CD4-positive, CD25-positive, alpha-beta regulatory T cell (primary cell): ENCODE data around the gene EBF3. TPM values are rescaled to one million over a fixed set of nuclear protein-coding genes. Genes with fewer than 3 reads are reported as not detected.
A peak's percentile ranks its signal among the peaks of the same experiment; 100 is the strongest.

ENCODE experiments used
- ATAC-seq, 2 donors: fragments of 150-1000 bp; cut with Tn5 transposase; one replicate each; pipeline ENCODE4 v1.10.0; 2021; ENCODE audit warnings: low read depth in 2 of 2, moderate number of reproducible peaks in 2 of 2, moderate library complexity in 1 of 2
- DNase-seq, 3 donors: peaks; one replicate each; pipeline versions ENCODE4 v3.0.0 to v3.0.0-alpha.2; 2012 to 2022; ENCODE audit warnings: mixed read lengths in 1 of 3
- H3K27ac ChIP-seq: one replicate; pipeline ENCODE4 v1.7.0; 2013; ENCODE audit warnings: mild to moderate bottlenecking, low read length; ENCODE audit not compliant: insufficient read depth, poor library complexity, severe bottlenecking
- H3K27me3 ChIP-seq: one replicate; pipeline ENCODE4 v1.7.0; 2013; ENCODE audit warnings: low read length; ENCODE audit not compliant: control insufficient read depth, insufficient read depth
- H3K36me3 ChIP-seq: one replicate; pipeline ENCODE4 v1.7.0; 2013; ENCODE audit warnings: mild to moderate bottlenecking, low read length, moderate library complexity; ENCODE audit not compliant: control insufficient read depth, insufficient read depth
- H3K4me1 ChIP-seq: 2 replicates; pipeline ENCODE4 v1.7.0; 2013; ENCODE audit warnings: mild to moderate bottlenecking, low read length; ENCODE audit not compliant: insufficient read depth, control insufficient read depth, poor library complexity, severe bottlenecking
- H3K4me3 ChIP-seq: one replicate; pipeline ENCODE4 v1.7.0; 2013; ENCODE audit warnings: low read depth, mild to moderate bottlenecking, low read length, moderate library complexity
- H3K9me3 ChIP-seq, 2 experiments: 1 replicate in 1 of 2; 2 replicates in 1 of 2; pipeline ENCODE4 v1.7.0; 2013; ENCODE audit warnings: low read length in 2 of 2, mild to moderate bottlenecking in 1 of 2, moderate library complexity in 1 of 2; ENCODE audit not compliant: control insufficient read depth in 2 of 2
- H3K27ac Mint-ChIP-seq, 3 donors: one replicate each; pipeline ENCODE4 v1.8.0; 2020 to 2022; ENCODE audit warnings: mild to moderate bottlenecking in 3 of 3, mixed read lengths in 3 of 3, moderate library complexity in 2 of 3
- H3K27me3 Mint-ChIP-seq: one replicate; pipeline ENCODE4 v1.8.0; 2022; ENCODE audit warnings: mild to moderate bottlenecking, mixed read lengths
- H3K36me3 Mint-ChIP-seq: one replicate; pipeline ENCODE4 v1.8.0; 2020; ENCODE audit warnings: mixed read lengths
- H3K4me1 Mint-ChIP-seq, 4 donors: one replicate each; pipeline ENCODE4 v1.8.0; 2020 to 2022; ENCODE audit warnings: mixed read lengths in 4 of 4, mild to moderate bottlenecking in 1 of 4
- H3K4me3 Mint-ChIP-seq, 4 donors: one replicate each; pipeline ENCODE4 v1.8.0; 2020 to 2022; ENCODE audit warnings: mild to moderate bottlenecking in 4 of 4, mixed read lengths in 4 of 4, moderate library complexity in 3 of 4
- H3K9me3 Mint-ChIP-seq, 7 donors: one replicate each; pipeline ENCODE4 v1.8.0; 2020 to 2022; ENCODE audit warnings: mixed read lengths in 7 of 7, mild to moderate bottlenecking in 3 of 7, moderate library complexity in 2 of 7
- polyA plus RNA-seq, 4 donors: library from polyadenylated mRNA; unstranded; fragments of 300-500 nt; fragmentation: Illumina TruSeq; gene quantifications; one replicate each; pipeline ENCODE4 v1.2.3, GENCODE V29; 2021
- total RNA-seq: library from RNA; stranded (reverse); gene quantifications from one replicate; pipeline ENCODE4 v1.2.3, GENCODE V29; 2022

The EBF3 gene
- total and polyA plus RNA-seq, 5 donors from 2014 or later = not detected

DNA sequence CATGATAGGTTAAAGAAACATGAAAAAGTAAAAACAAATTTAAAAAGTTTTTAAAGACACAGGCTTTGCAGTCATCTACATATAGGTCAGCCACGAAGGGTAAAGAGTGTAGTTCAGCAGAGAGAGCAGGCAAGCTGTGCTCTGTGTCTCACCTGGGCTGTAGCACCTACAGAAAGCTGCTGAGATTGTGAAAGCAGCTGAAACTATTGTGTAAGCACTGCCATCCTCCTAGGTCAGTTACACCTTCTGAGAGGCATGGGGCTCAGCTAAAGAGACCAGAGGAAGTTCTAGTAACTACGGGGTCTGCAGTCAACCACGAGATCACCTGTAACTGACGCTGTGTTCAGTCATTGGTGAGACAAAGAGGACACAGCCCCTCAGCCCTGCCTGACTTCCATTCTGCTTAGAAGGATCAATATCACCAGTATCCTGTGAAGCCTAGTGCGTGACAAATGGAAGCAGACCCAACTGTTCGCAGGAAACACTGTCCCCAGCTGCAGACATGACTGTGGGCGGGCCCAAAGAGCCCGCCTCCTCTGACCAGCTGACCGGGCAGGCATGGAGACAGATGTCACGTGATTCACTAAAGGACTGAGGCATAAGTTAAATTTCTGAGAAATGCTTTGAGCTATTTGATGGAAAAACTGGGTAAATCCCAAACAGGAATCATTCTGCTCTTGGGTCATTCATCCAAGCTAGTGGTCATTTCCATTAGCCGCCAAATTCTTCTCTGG lies 87.9 kb downstream of the EBF3 start:
- Mint-ChIP-seq H3K9me3 (peaks cover 0 to 1% (median 0%) of the 10 kb centered on the region in 7 donors), H3K27ac (no peak overlapping the region), H3K27me3 (peaks cover 10% of the 10 kb centered on the region), H3K36me3 (no peaks in the 10 kb centered on the region), H3K4me1 (peaks cover 0 to 3% (median under 1%) of the 10 kb centered on the region in 4 donors), H3K4me3 (no peak overlapping the region)
- no peak for ATAC-seq
- Histone ChIP-seq H3K27ac (no peak overlapping the region), H3K36me3 (no peaks in the 10 kb centered on the region), H3K4me1 (no peaks in the 10 kb centered on the region), H3K9me3 (no peaks in the 10 kb centered on the region), H3K27me3 (no peaks in the 10 kb centered on the region), H3K4me3 (no peak overlapping the region)
- DNase-seq = no peak

- H3K4me3 ChIP-seq = no peak overlapping the region
- no peak overlapping the region for H3K27ac ChIP-seq
- H3K4me1 Mint-ChIP-seq = peaks cover 0 to 3% (median 0%) of the 10 kb centered on the region in 4 donors
- no peaks in the 10 kb centered on the region for H3K27me3 Mint-ChIP-seq
- H3K27ac Mint-ChIP-seq = no peak overlapping the region
- no peaks in the 10 kb centered on the region for H3K9me3 ChIP-seq
- H3K36me3 ChIP-seq = no peaks in the 10 kb centered on the region
- no peaks in the 10 kb centered on the region for H3K27me3 ChIP-seq
- no peak overlapping the region for H3K4me3 Mint-ChIP-seq
- H3K36me3 Mint-ChIP-seq = no peaks in the 10 kb centered on the region
- H3K4me1 ChIP-seq = no peaks in the 10 kb centered on the region
- DNase-seq (no peak), ATAC-seq (no peak)
- peaks cover 0 to 1% (median 0%) of the 10 kb centered on the region in 7 donors for H3K9me3 Mint-ChIP-seq
These were observed 90.7 kb downstream of the EBF3 start for GRCh38 chr10:129873351-129873750.

DNA sequence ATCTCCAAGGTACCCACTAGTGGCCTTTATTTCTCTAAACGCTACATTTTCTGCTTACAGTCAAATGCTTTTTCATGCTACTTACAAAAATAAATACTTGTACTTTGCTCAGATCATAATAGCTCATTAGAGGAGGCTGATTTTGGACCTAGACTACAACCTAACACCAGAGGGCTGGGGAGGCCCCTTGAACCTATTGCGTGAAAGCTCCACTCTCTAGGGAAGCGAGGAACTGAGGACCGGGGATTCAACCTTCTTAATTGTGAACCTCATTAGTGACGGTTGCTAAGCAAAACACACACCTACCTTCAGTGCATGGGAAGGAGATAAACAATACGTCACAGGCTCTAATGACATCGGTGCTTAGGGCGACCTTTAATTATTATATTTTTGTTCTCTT lies 92.1 kb downstream of the EBF3 start:
- Histone ChIP-seq H3K36me3 (no peaks in the 10 kb centered on the region), H3K27ac (no peak overlapping the region), H3K9me3 (no peaks in the 10 kb centered on the region), H3K4me1 (no peaks in the 10 kb centered on the region), H3K27me3 (no peaks in the 10 kb centered on the region), H3K4me3 (no peak overlapping the region)
- H3K36me3 Mint-ChIP-seq = no peaks in the 10 kb centered on the region
- DNase-seq (no peak), ATAC-seq (no peak)
- peaks cover 0 to 3% (median 0%) of the 10 kb centered on the region in 4 donors for H3K4me1 Mint-ChIP-seq
- H3K9me3 Mint-ChIP-seq = peaks cover 0 to 1% (median 0%) of the 10 kb centered on the region in 7 donors
- no peaks in the 10 kb centered on the region for H3K27me3 Mint-ChIP-seq
- H3K27ac Mint-ChIP-seq = no peak overlapping the region
- no peak overlapping the region for H3K4me3 Mint-ChIP-seq

GRCh38 chr10:129870961-129871621 lies 93.0 kb downstream of the EBF3 start:
- Histone ChIP-seq H3K27ac (no peak overlapping the region), H3K4me1 (no peaks in the 10 kb centered on the region), H3K27me3 (no peaks in the 10 kb centered on the region), H3K4me3 (no peak overlapping the region), H3K9me3 (no peaks in the 10 kb centered on the region), H3K36me3 (no peaks in the 10 kb centered on the region)
- H3K4me3 Mint-ChIP-seq = no peak overlapping the region
- H3K36me3 Mint-ChIP-seq = no peaks in the 10 kb centered on the region
- no peak for ATAC-seq
- DNase-seq = no peak
- peaks cover 0 to 1% (median 0%) of the 10 kb centered on the region in 7 donors for H3K9me3 Mint-ChIP-seq
- peak overlapping the region in 2 of 3 donors; percentile 5 to 58 for H3K27ac Mint-ChIP-seq
- H3K4me1 Mint-ChIP-seq = peaks cover 0 to 3% (median 0%) of the 10 kb centered on the region in 4 donors
- H3K27me3 Mint-ChIP-seq = no peaks in the 10 kb centered on the region

GRCh38 chr10:129870474-129870757 lies 93.7 kb downstream of the EBF3 start:
- Mint-ChIP-seq H3K27ac (no peak overlapping the region), H3K36me3 (no peaks in the 10 kb centered on the region), H3K4me1 (peaks cover 0 to 3% (median 0%) of the 10 kb centered on the region in 4 donors), H3K9me3 (peaks cover 0 to 1% (median 0%) of the 10 kb centered on the region in 7 donors), H3K27me3 (no peaks in the 10 kb centered on the region), H3K4me3 (no peak overlapping the region)
- Histone ChIP-seq H3K4me3 (no peak overlapping the region), H3K36me3 (no peaks in the 10 kb centered on the region), H3K9me3 (no peaks in the 10 kb centered on the region), H3K27ac (no peak overlapping the region), H3K4me1 (no peaks in the 10 kb centered on the region), H3K27me3 (no peaks in the 10 kb centered on the region)
- ATAC-seq (no peak), DNase-seq (no peak)

DNA sequence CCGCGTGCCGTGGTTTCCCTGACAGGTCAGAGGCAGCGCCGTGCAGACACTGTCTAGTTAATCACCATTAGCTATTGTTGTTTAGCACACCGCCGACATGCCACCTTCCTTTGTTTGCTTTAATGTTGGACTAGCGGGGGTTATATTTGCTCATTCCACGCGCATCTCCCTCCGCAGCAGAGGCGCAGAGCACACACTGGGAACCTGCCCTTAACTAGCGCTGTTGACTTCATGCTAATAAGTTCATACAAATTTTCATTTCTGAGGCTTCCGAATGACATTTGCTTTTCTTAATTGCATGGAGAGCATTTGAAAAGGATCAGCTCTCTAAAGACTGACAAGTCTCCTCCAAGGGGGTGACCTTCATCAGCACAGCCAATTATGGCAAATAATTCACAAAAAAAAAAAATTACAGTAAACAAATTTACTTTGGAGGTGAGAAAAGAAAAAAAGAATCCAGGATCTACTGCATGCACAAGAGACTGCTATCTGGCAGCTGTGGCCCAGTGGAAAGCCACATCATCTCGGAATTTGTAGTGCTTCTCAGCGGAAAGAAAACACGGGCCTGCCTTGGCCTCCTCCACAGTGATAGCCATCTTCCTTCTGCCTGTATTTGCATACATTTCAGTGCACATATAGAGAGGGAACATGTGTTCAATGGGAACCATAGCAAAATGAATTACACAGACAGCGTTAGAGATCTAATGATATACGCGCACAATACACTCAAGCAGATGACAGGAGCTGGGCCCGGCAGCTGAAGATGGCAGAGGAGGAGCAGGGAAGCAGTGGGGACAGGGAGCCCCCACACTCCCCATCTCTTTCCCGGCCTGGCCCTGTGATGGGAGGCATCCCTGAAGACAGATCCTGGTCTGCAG lies 94.2 kb downstream of the EBF3 start:
- Mint-ChIP-seq H3K27ac (peak overlapping the region in 1 of 3 donors; percentile 27), H3K4me3 (no peak overlapping the region), H3K36me3 (no peaks in the 10 kb centered on the region), H3K9me3 (peaks cover 0 to 1% (median 0%) of the 10 kb centered on the region in 7 donors), H3K4me1 (peaks cover 0 to 3% (median 0%) of the 10 kb centered on the region in 4 donors), H3K27me3 (no peaks in the 10 kb centered on the region)
- Histone ChIP-seq H3K27ac (no peak overlapping the region), H3K36me3 (no peaks in the 10 kb centered on the region), H3K4me1 (no peaks in the 10 kb centered on the region), H3K9me3 (no peaks in the 10 kb centered on the region), H3K4me3 (no peak overlapping the region), H3K27me3 (no peaks in the 10 kb centered on the region)
- ATAC-seq (no peak), DNase-seq (no peak)

GRCh38 chr10:129868449-129869035 lies 95.5 kb downstream of the EBF3 start:
- H3K27ac Mint-ChIP-seq = no peak overlapping the region
- H3K9me3 ChIP-seq = no peaks in the 10 kb centered on the region
- H3K4me1 Mint-ChIP-seq = peaks cover 0 to 3% (median 0%) of the 10 kb centered on the region in 4 donors

More at GRCh38 chr10:129868449-129869035, 95.5 kb downstream of the EBF3 start:
- H3K4me3 Mint-ChIP-seq = no peak overlapping the region
- ATAC-seq (no peak), DNase-seq (no peak)
- no peaks in the 10 kb centered on the region for H3K36me3 Mint-ChIP-seq
- H3K9me3 Mint-ChIP-seq = peaks cover 0 to 1% (median 0%) of the 10 kb centered on the region in 7 donors
- Histone ChIP-seq H3K36me3 (no peaks in the 10 kb centered on the region), H3K4me3 (no peak overlapping the region), H3K27me3 (no peaks in the 10 kb centered on the region), H3K27ac (no peak overlapping the region), H3K4me1 (no peaks in the 10 kb centered on the region)
- no peaks in the 10 kb centered on the region for H3K27me3 Mint-ChIP-seq
